ENCODE measurements around the gene GPR35. TPM values are rescaled to one million over a fixed set of nuclear protein-coding genes. Genes with fewer than 3 reads are reported as not detected.

Gene GPR35
- total and polyA plus RNA-seq, 2 donors (not counting 3 experiments of a cell fraction or from before 2014, with no cell fraction given), result 0.18 to 0.33 TPM

DNA sequence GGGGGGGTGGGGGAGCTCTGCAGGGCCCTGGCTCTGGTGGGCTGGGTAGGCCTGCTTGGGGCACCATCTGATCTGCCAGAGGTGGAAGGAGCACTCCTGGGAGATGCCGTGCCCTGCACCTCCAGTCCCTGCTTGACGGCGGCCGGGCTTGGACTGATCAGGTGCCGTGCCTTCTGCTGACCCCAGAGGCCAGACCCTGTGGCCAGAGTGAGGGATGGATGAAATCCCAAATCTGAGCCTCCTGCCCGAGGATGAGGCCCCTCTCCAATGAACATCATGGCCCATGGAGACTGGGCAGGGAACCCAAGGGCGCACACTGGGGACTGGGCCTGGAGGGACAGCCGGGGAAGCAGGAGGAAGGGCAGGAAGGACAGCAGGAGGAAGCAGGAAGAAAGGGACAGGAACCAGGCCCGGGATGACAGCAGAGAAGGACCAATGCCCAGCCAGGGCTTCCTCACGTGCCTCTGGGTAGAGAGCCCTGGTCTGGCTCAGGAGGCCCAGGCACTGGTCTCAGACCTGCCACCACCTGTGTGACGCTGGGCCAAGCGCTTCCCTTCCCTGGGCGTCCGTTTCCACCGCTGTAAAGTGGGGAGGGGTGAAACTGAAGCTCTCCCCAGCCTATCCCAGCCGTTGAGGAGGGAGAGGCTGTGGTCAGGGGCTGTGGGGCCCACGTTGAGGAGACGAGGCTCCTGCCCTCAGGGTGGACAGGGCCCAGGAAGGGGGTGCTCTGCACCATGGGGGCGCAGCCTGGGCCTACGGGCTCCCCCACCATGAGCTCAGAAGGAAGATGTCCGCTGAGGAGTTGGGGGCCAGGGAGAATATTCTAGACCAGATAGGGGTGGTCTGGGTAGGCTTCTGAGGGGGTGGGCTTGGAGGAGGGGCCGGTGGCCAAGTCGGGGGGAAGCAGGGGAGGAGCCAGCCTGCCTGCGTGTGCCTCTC, 1.0 kb upstream of the GPR35 start:
- Histone ChIP-seq H3K4me3 (replicated peaks in 1 of 3; ENCODE audit: insufficient read depth in 1 of 3, low read depth in 1 of 3, low read length in 3 of 3) (no peak overlapping the region), H3K36me3 (ENCODE audit: control insufficient read depth in 2 of 2, extremely low read depth in 1 of 2, insufficient read depth in 2 of 2, low read length in 2 of 2) (no peaks in the 10 kb centered on the region), H3K4me2 (ENCODE audit: insufficient read depth, low read length) (no peak overlapping the region), H4K20me1 (replicated peaks; ENCODE audit: control insufficient read depth, extremely low read depth, insufficient read depth, low read length) (no peaks in the 10 kb centered on the region), H3K79me2 (ENCODE audit: control insufficient read depth, insufficient read depth, low read length) (no peaks in the 10 kb centered on the region), H3K9me3 (replicated peaks; ENCODE audit: control insufficient read depth, insufficient read depth, low read length) (no peaks in the 10 kb centered on the region), H3K27ac (ENCODE audit: insufficient read depth, low read depth, low read length) (no peak overlapping the region), H3K27me3 (ENCODE audit: control insufficient read depth in 2 of 2, insufficient read depth in 2 of 2, low read length in 2 of 2) (no peaks in the 10 kb centered on the region), H3K4me1 (ENCODE audit: control insufficient read depth, extremely low read depth, insufficient read depth, low read length) (no peaks in the 10 kb centered on the region), H3K9ac (replicated peaks; ENCODE audit: extremely low read depth, insufficient read depth, low read length) (no peak overlapping the region), H3K9me1 (replicated peaks; ENCODE audit: control insufficient read depth, extremely low read depth, insufficient read depth, low read length) (no peaks in the 10 kb centered on the region), H2AFZ (ENCODE audit: low read depth, low read length) (no peak overlapping the region)
- ChIA-PET CTCF (no interaction called here), POLR2A (no interaction called here)
- DNase-seq (ENCODE audit: low read depth, low spot score) (no peak), FAIRE-seq (no peak)
- dilution Hi-C loops (cut with MboI; ENCODE audit: extremely low pct_ligation_motif_present, low sequenced_read_pairs), result no loop called here
- intact Hi-C loops (cut with micrococcal nuclease), result no loop called here
- no TSS peak for BruUV-seq (replicated peaks)
- no peak for TF ChIP-seq FOS (IDR thresholded peaks at IDR 0.05; ENCODE audit: borderline replicate concordance, insufficient read depth, low read length)

DNA sequence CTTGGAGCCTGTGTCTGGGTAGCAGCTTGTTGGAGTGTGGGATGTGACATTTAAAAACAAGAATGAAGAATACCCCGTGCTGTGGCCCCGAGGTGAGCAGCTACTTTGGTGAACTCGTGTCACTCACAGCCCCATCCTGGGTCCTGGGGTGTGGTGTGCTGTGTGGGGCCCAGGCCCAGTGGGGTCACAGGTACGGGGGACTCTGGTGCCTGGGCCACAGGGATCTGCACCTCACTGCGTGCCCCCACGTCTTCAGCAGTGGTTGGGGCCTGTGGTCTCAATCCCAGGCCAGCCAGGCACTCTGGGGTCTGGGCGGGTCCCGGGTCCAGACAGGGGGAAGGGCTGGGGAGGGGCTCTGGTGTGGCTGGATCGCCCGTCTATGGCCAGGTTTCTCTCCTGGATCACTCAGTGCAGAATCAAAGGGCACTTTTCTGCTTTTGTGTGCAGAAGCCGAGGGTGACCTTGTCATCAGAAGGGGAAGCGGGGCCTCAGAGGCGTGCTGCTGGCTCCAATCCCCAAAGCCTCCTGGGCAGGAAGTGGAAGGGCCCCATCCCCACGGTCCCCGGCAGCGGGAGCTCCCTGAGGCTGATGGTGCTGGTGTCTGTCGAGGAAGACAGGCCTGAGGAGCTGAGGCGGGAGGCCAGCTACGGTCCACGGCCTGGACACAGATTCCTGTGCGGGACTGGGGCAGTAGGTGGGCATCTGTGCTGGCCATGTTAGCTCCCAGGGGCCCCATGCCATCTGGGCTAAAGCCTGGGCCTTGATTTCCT, 1.4 kb downstream of the GPR35 start:
- H3K9ac ChIP-seq (replicated peaks; ENCODE audit: extremely low read depth, insufficient read depth, low read length), result no peak overlapping the region
- ChIA-PET POLR2A (interaction anchor here (0.6 kb wide), 1 partner anchor 254 kb away, joined by 4 read pairs; no protein-coding TSS in a partner anchor), CTCF (no interaction called here)
- TF ChIP-seq MYC (IDR thresholded peaks at IDR 0.05; ENCODE audit: low read depth, low read length) (no peak), POLR2A (IDR thresholded peaks at IDR 0.05; ENCODE audit: low read depth, low read length) (no peak), EZH2 (IDR thresholded peaks at IDR 0.05; ENCODE audit: borderline replicate concordance, low read depth, low read length, severe bottlenecking) (no peak), FOS (IDR thresholded peaks at IDR 0.05; ENCODE audit: borderline replicate concordance, insufficient read depth, low read length) (no peak), GATA2 (IDR thresholded peaks at IDR 0.05; ENCODE audit: insufficient read depth, insufficient read length, low read depth, low read length) (no peak), JUN (IDR thresholded peaks at IDR 0.05; ENCODE audit: borderline replicate concordance, insufficient read depth, insufficient read length, low read depth) (no peak), POLR2AphosphoS5 (IDR thresholded peaks at IDR 0.05; ENCODE audit: insufficient read depth, low read depth, low read length) (no peak)
- TF ChIP-seq, protein P1, sequence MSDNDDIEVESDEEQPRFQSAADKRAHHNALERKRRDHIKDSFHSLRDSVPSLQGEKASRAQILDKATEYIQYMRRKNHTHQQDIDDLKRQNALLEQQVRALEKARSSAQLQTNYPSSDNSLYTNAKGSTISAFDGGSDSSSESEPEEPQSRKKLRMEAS (IDR thresholded peaks at IDR 0.05; ENCODE audit: insufficient read depth, insufficient read length), result no peak
- TF ChIP-seq, protein P2, sequence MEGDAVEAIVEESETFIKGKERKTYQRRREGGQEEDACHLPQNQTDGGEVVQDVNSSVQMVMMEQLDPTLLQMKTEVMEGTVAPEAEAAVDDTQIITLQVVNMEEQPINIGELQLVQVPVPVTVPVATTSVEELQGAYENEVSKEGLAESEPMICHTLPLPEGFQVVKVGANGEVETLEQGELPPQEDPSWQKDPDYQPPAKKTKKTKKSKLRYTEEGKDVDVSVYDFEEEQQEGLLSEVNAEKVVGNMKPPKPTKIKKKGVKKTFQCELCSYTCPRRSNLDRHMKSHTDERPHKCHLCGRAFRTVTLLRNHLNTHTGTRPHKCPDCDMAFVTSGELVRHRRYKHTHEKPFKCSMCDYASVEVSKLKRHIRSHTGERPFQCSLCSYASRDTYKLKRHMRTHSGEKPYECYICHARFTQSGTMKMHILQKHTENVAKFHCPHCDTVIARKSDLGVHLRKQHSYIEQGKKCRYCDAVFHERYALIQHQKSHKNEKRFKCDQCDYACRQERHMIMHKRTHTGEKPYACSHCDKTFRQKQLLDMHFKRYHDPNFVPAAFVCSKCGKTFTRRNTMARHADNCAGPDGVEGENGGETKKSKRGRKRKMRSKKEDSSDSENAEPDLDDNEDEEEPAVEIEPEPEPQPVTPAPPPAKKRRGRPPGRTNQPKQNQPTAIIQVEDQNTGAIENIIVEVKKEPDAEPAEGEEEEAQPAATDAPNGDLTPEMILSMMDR (IDR thresholded peaks at IDR 0.05; ENCODE audit: extremely low read depth in 1 of 2, insufficient read depth in 1 of 2, low read depth in 1 of 2, low read length in 2 of 2), result no peak
- no peaks in the 10 kb centered on the region for H3K27me3 ChIP-seq (ENCODE audit: control insufficient read depth in 2 of 2, insufficient read depth in 2 of 2, low read length in 2 of 2)
- no peak overlapping the region for H3K27ac ChIP-seq (ENCODE audit: insufficient read depth, low read depth, low read length)
- DNase-seq (ENCODE audit: low read depth, low spot score), result no peak
- intact Hi-C loops (cut with micrococcal nuclease) (no loop called here), dilution Hi-C loops (cut with MboI; ENCODE audit: extremely low pct_ligation_motif_present, low sequenced_read_pairs) (no loop called here)
- H3K79me2 ChIP-seq (ENCODE audit: control insufficient read depth, insufficient read depth, low read length), result no peaks in the 10 kb centered on the region
- H3K4me1 ChIP-seq (ENCODE audit: control insufficient read depth, extremely low read depth, insufficient read depth, low read length), result no peaks in the 10 kb centered on the region
- H3K36me3 ChIP-seq (ENCODE audit: control insufficient read depth in 2 of 2, extremely low read depth in 1 of 2, insufficient read depth in 2 of 2, low read length in 2 of 2), result no peaks in the 10 kb centered on the region
- no peak overlapping the region for H2AFZ ChIP-seq (ENCODE audit: low read depth, low read length)
- H3K4me3 ChIP-seq (replicated peaks in 1 of 3; ENCODE audit: insufficient read depth in 1 of 3, low read depth in 1 of 3, low read length in 3 of 3), result no peak overlapping the region
- no peak for FAIRE-seq
- H3K4me2 ChIP-seq (ENCODE audit: insufficient read depth, low read length), result no peak overlapping the region
- BruUV-seq (replicated peaks), result no TSS peak
- H3K9me3 ChIP-seq (replicated peaks; ENCODE audit: control insufficient read depth, insufficient read depth, low read length), result no peaks in the 10 kb centered on the region
- H4K20me1 ChIP-seq (replicated peaks; ENCODE audit: control insufficient read depth, extremely low read depth, insufficient read depth, low read length), result no peaks in the 10 kb centered on the region
- no peaks in the 10 kb centered on the region for H3K9me1 ChIP-seq (replicated peaks; ENCODE audit: control insufficient read depth, extremely low read depth, insufficient read depth, low read length)

All from endothelial cell of umbilical vein (primary cell).